Keratinocyte (primary cell): ENCODE data around the gene PAGE2B. TPM values are rescaled to one million over a fixed set of nuclear protein-coding genes. Genes with fewer than 3 reads are reported as not detected.

Experiments
- DNase-seq: peaks from one replicate; pipeline ENCODE4 v3.0.0-alpha.2; 2011; ENCODE audit warnings: low read depth, missing footprints, low spot score
- FAIRE-seq: peaks from 2 replicates; lab custom pipeline; 2011; peaks lifted over from hg19 to GRCh38; lab: Jason Lieb, UNC
- H2AFZ ChIP-seq: 2 replicates; pipeline ENCODE4 v1.6.0; 2012; ENCODE audit warnings: low read length, control low read depth, inconsistent platforms; ENCODE audit not compliant: control insufficient read depth
- H3K27ac ChIP-seq: 2 replicates; pipeline ENCODE4 v1.5.1; 2011; ENCODE audit warnings: low read length; ENCODE audit not compliant: control insufficient read depth, insufficient read depth
- H3K27me3 ChIP-seq: 3 replicates; pipeline ENCODE4 v1.6.0; 2011; ENCODE audit warnings: low read length; ENCODE audit not compliant: control insufficient read depth, insufficient read depth; ENCODE audit errors: extremely low read depth
- H3K36me3 ChIP-seq, 2 experiments: 2 replicates in 1 of 2; 3 replicates in 1 of 2; pipeline ENCODE4 v1.5.1; 2011; ENCODE audit warnings: low read length in 2 of 2, mild to moderate bottlenecking in 1 of 2; ENCODE audit not compliant: control insufficient read depth in 2 of 2, insufficient read depth in 2 of 2; ENCODE audit errors: extremely low read depth in 1 of 2
- H3K4me1 ChIP-seq: 3 replicates; pipeline ENCODE4 v1.5.1; 2011; ENCODE audit warnings: low read length; ENCODE audit not compliant: control insufficient read depth, insufficient read depth; ENCODE audit errors: extremely low read depth
- H3K4me2 ChIP-seq: 3 replicates; pipeline ENCODE4 v1.6.0; 2011; ENCODE audit warnings: low read depth, low read length; ENCODE audit not compliant: control insufficient read depth, insufficient read depth; ENCODE audit errors: extremely low read depth
- H3K4me3 ChIP-seq, 3 experiments: fragments of 200-600 bp in 1 of 3; sonication (generic) in 1 of 3; 2 replicates in 2 of 3; 3 replicates in 1 of 3; pipeline ENCODE4 v1.5.1; 2011 to 2016; ENCODE audit warnings: low read length in 3 of 3, mild to moderate bottlenecking in 3 of 3, control low read depth in 2 of 3, inconsistent platforms in 1 of 3, low read depth in 1 of 3, mixed read lengths in 1 of 3, mixed run types in 1 of 3, moderate library complexity in 1 of 3; ENCODE audit not compliant: control insufficient read depth in 2 of 3, insufficient read depth in 2 of 3; ENCODE audit errors: extremely low read depth in 1 of 3
- H3K79me2 ChIP-seq: 2 replicates; pipeline ENCODE4 v1.6.0; 2012; ENCODE audit warnings: low read length; ENCODE audit not compliant: control insufficient read depth, insufficient read depth
- H3K9ac ChIP-seq: 3 replicates; pipeline ENCODE4 v1.6.0; 2011; ENCODE audit warnings: low read length; ENCODE audit not compliant: control insufficient read depth, insufficient read depth; ENCODE audit errors: extremely low read depth
- H3K9me1 ChIP-seq: 3 replicates; pipeline ENCODE4 v1.6.0; 2011; ENCODE audit warnings: low read length; ENCODE audit not compliant: control insufficient read depth, insufficient read depth; ENCODE audit errors: extremely low read depth
- H3K9me3 ChIP-seq: 2 replicates; pipeline ENCODE4 v1.5.1; 2012; ENCODE audit warnings: low read depth, low read length; ENCODE audit not compliant: control insufficient read depth
- H4K20me1 ChIP-seq: 3 replicates; pipeline ENCODE4 v1.6.0; 2011; ENCODE audit warnings: low read length; ENCODE audit not compliant: control insufficient read depth, insufficient read depth; ENCODE audit errors: extremely low read depth
- CTCF ChIP-seq, 3 experiments: IDR thresholded peaks in 1 of 3; conservative IDR thresholded peaks in 1 of 3; optimal IDR thresholded peaks in 1 of 3; 2 replicates in 2 of 3; 3 replicates in 1 of 3; pipeline versions ENCODE3 to v1.5.1; 2011; ENCODE audit warnings: low read length in 3 of 3, mild to moderate bottlenecking in 3 of 3, moderate library complexity in 2 of 3, control low read depth in 1 of 3, inconsistent platforms in 1 of 3; ENCODE audit not compliant: insufficient read depth in 2 of 3; ENCODE audit errors: extremely low read depth in 1 of 3
- EZH2 ChIP-seq: IDR thresholded peaks from one replicate; pipeline ENCODE4 v1.6.1; 2012; ENCODE audit warnings: inconsistent platforms, mild to moderate bottlenecking, low read length, moderate library complexity
- dilution Hi-C: fragments of 300-500 bp; cut with MboI; formaldehyde crosslinking; loops from one replicate; pipeline ENCODE4 v1.7.0; 2020; ENCODE audit warnings: low sequenced_read_pairs; ENCODE audit not compliant: extremely low pct_ligation_motif_present
- polyA plus RNA-seq, 5 experiments: library from polyadenylated mRNA; depleted of rRNA in 3 of 5; stranded (reverse) in 3 of 5; stranded (forward) in 1 of 5; unstranded in 1 of 5; fragments of >200 nt; gene quantifications; 1 replicate in 1 of 5; 2 replicates in 3 of 5; 3 replicates in 1 of 5; pipeline versions ENCODE4 v1.2.1 to v1.2.3, GENCODE V29; 2011 to 2012; ENCODE audit warnings: missing spikeins in 2 of 5, low read depth in 1 of 5, low replicate concordance in 1 of 5

The PAGE2B gene
- polyA plus RNA-seq, 1 donor (not counting 4 experiments of a cell fraction or from before 2014, with no cell fraction given), result not detected

- H2AFZ ChIP-seq, result no peak overlapping the region
- H3K9ac ChIP-seq, result no peak overlapping the region
- no peak overlapping the region for H3K4me3 ChIP-seq
- no peak overlapping the region for H3K4me2 ChIP-seq
- no peaks in the 10 kb centered on the region for H3K27me3 ChIP-seq
- H3K27ac ChIP-seq, result no peak overlapping the region
- TF ChIP-seq CTCF (optimal IDR thresholded peaks at IDR 0.05 in 1 of 3, IDR thresholded peaks at IDR 0.05 in 1 of 3, conservative IDR thresholded peaks at IDR 0.05 in 1 of 3; ENCODE audit: extremely low read depth in 1 of 3, insufficient read depth in 2 of 3, low read length in 3 of 3) (no peak), EZH2 (no peak)
- H3K9me1 ChIP-seq, result no peaks in the 10 kb centered on the region
- H3K36me3 ChIP-seq, result no peaks in the 10 kb centered on the region
- no peaks in the 10 kb centered on the region for H3K9me3 ChIP-seq
- H4K20me1 ChIP-seq, result no peaks in the 10 kb centered on the region
- peaks cover 3% of the 10 kb centered on the region for H3K4me1 ChIP-seq
- dilution Hi-C loops, result no loop called here
- FAIRE-seq, result no peak
- H3K79me2 ChIP-seq, result no peaks in the 10 kb centered on the region
- no peak for DNase-seq
Measured at GRCh38 chrX:55119271-55119670, 44.4 kb downstream of the PAGE2B start.

- Histone ChIP-seq H3K9ac (no peak overlapping the region), H4K20me1 (no peaks in the 10 kb centered on the region), H3K27me3 (no peaks in the 10 kb centered on the region), H3K27ac (no peak overlapping the region), H3K9me1 (no peaks in the 10 kb centered on the region), H3K36me3 (no peaks in the 10 kb centered on the region), H2AFZ (no peak overlapping the region), H3K4me2 (no peak overlapping the region), H3K4me1 (peaks cover 3% of the 10 kb centered on the region), H3K9me3 (no peaks in the 10 kb centered on the region), H3K4me3 (no peak overlapping the region), H3K79me2 (no peaks in the 10 kb centered on the region)
- DNase-seq, result no peak
- dilution Hi-C loops, result no loop called here
- no peak for FAIRE-seq
- TF ChIP-seq EZH2 (no peak), CTCF (optimal IDR thresholded peaks at IDR 0.05 in 1 of 3, IDR thresholded peaks at IDR 0.05 in 1 of 3, conservative IDR thresholded peaks at IDR 0.05 in 1 of 3; ENCODE audit: extremely low read depth in 1 of 3, insufficient read depth in 2 of 3, low read length in 3 of 3) (no peak)
Measured at GRCh38 chrX:55119712-55120111, 44.9 kb downstream of the PAGE2B start.
